Ovary (tissue), 9 donors: ENCODE results near the gene FSD1. TPM values are rescaled to one million over a fixed set of nuclear protein-coding genes. Genes with fewer than 3 reads are reported as not detected.

Source experiments
- DNase-seq, 5 donors: peaks; one replicate each; pipeline ENCODE4 v3.0.0-alpha.2; 2019 to 2020
- H3K27ac ChIP-seq, 2 donors: fragments of 200-600 bp; one replicate each; pipeline versions ENCODE4 v1.5.1 to v1.8.0; 2019 to 2022
- H3K27me3 ChIP-seq: fragments of 200-600 bp; one replicate; pipeline ENCODE4 v1.8.0; 2022
- H3K36me3 ChIP-seq: fragments of 200-600 bp; sonication (generic); one replicate; pipeline ENCODE4 v1.5.1; 2019
- H3K4me1 ChIP-seq: one replicate; pipeline ENCODE4 v1.8.1; 2013; ENCODE audit warnings: mild to moderate bottlenecking, moderate library complexity; ENCODE audit not compliant: insufficient read depth
- H3K4me3 ChIP-seq: fragments of 200-600 bp; sonication (generic); one replicate; pipeline ENCODE4 v1.5.1; 2017
- H3K9me3 ChIP-seq, 2 donors: fragments of 200-600 bp in 1 of 2; sonication (generic) in 1 of 2; one replicate each; pipeline versions ENCODE4 v1.5.1 to v1.8.1; 2013 to 2019; ENCODE audit warnings: mild to moderate bottlenecking in 1 of 2, moderate library complexity in 1 of 2
- EP300 ChIP-seq: sonication (generic); formaldehyde crosslinking; IDR thresholded peaks from one replicate; pipeline ENCODE4 v1.6.1; 2017; ENCODE audit warnings: antibody characterized with exemption
- POLR2A ChIP-seq: fragments of 450-650 bp; IDR thresholded peaks from one replicate; pipeline ENCODE4 v1.6.1; 2017; ENCODE audit warnings: antibody characterized with exemption, mild to moderate bottlenecking, moderate library complexity
- WGBS, 3 donors: extraction: QIAGEN DNeasy Blood & Tissue Kit in 1 of 3; methylation state at CpG; one replicate each; pipeline versions ENCODE4 v1.1.5 to v1.1.7; 2013 to 2017; 5-methylcytosine and 5-hydroxymethylcytosine counted together
- intact Hi-C, 4 donors: fragments of 100-400 bp; cut with DNase I; formaldehyde crosslinking; loops; one replicate each; pipeline versions ENCODE4 v1.11.0 to v1.15.1; 2022 to 2023
- polyA plus RNA-seq, 2 donors: library from polyadenylated mRNA; stranded (reverse); fragments of 200-250 nt in 1 of 2; fragments of 350-450 nt in 1 of 2; fragmentation: Illumina TruSeq in 1 of 2; extraction: RNeasy Lipid Tissue Mini Kit (QIAGEN cat#74804) in 1 of 2; gene quantifications; one replicate each; pipeline ENCODE4 v1.2.3, GENCODE V29; 2013 to 2014
- total RNA-seq, 7 donors: library from RNA; depleted of rRNA in 2 of 7; stranded (reverse); fragments of >200 nt in 2 of 7; fragmentation: NEBNext Ultra II Directional in 3 of 7; extraction: Animal tissue kit (Norgen Biotek cat#: 25700) in 3 of 7; gene quantifications; one replicate each; pipeline versions ENCODE4 v1.1.0 to v1.2.4, GENCODE V29; 2016 to 2023
- TF ChIP-seq, protein P1 (sequence below), 3 donors: fragments of 450-650 bp in 2 of 3; fragments of 200-600 bp in 1 of 3; IDR thresholded peaks; one replicate each; pipeline versions ENCODE4 v1.5.1 to v1.8.0; 2016 to 2022; ENCODE audit warnings: antibody characterized with exemption in 3 of 3, mild to moderate bottlenecking in 1 of 3
- donor health status: DM: no; HTN: no; CAD: no; lungs with moderate emphysema.
- donor health status: DM: no; HTN: no; CAD: no.
- donor health status: Bipolar disorder and iron deficiency.
- donor health status: DM: yes; HTN: yes; CAD: no.
- donor health status: DM: no; HTN: no; CAD: no.
- donor health status: DM: yes; HTN: yes; CAD: no.

The FSD1 gene
- total and polyA plus RNA-seq, 9 donors: 0.11 to 0.48 (median 0.18) TPM; not detected in 6

DNA sequence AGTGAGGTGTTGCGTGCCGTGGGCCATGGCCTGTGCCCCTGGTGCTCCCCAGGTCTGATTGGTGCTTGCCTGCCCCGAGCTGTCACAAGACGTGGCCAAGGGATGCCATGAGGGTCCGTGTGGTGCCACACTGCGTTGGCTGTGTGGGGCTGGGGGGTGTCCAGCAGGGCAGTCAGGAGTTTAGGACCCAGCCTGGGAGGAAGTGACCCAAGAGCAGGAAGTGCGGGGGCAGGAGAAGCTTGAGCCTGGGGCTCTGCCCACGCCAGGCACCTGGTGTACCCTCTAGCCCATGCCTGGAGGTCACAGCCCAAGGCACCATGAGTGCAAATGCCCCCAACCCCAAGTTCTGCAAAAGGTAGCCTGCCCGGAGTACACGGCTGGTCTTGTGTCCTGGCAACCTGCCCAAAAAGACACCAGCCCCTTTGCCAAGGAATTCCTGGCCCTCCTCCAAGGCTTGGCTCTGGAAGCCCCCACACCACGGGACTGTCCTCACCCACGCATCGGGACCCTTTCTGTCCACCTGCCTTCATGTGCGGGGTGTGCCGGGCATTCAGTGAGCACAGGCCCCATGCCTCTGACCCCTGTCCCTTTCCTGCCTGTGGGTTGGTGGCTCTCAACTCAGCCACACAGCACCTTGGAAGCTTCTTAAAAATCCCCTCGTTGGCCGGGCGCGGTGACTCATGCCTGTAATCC lies 63.9 kb downstream of the FSD1 start:
- intact Hi-C loops: no loop called here
- DNase-seq: peak in 2 of 5 donors; percentile 69 to 74

GRCh38 chr19:4369109-4369887 lies 64.9 kb downstream of the FSD1 start:
- peak in 1 of 5 donors; percentile 58 for DNase-seq
- H3K4me3 ChIP-seq: no peak overlapping the region
- no peaks in the 10 kb centered on the region for H3K27me3 ChIP-seq
- H3K36me3 ChIP-seq: no peaks in the 10 kb centered on the region
- 49 to 53% (median 52%) methylated on average over 22 to 25 of the region's 25 CpGs for WGBS, 3 donors
- intact Hi-C loops: no loop called here
- TF ChIP-seq EP300 (no peak), POLR2A (no peak)
- TF ChIP-seq, protein P1, sequence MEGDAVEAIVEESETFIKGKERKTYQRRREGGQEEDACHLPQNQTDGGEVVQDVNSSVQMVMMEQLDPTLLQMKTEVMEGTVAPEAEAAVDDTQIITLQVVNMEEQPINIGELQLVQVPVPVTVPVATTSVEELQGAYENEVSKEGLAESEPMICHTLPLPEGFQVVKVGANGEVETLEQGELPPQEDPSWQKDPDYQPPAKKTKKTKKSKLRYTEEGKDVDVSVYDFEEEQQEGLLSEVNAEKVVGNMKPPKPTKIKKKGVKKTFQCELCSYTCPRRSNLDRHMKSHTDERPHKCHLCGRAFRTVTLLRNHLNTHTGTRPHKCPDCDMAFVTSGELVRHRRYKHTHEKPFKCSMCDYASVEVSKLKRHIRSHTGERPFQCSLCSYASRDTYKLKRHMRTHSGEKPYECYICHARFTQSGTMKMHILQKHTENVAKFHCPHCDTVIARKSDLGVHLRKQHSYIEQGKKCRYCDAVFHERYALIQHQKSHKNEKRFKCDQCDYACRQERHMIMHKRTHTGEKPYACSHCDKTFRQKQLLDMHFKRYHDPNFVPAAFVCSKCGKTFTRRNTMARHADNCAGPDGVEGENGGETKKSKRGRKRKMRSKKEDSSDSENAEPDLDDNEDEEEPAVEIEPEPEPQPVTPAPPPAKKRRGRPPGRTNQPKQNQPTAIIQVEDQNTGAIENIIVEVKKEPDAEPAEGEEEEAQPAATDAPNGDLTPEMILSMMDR (IDR thresholded peaks at IDR 0.05): no peak
- no peaks in the 10 kb centered on the region for H3K9me3 ChIP-seq
- H3K27ac ChIP-seq: peak overlapping the region; percentile 4 to 59
- H3K4me1 ChIP-seq: peaks cover 37% of the 10 kb centered on the region

More for the DNA sequence above, 63.9 kb downstream of the FSD1 start:
- Histone ChIP-seq H3K9me3 (no peaks in the 10 kb centered on the region), H3K4me3 (no peak overlapping the region), H3K27me3 (no peaks in the 10 kb centered on the region), H3K4me1 (peaks cover 35% of the 10 kb centered on the region), H3K36me3 (no peaks in the 10 kb centered on the region), H3K27ac (peak overlapping the region; percentile 38 to 59)
- WGBS, 3 donors: 44 to 50% (median 48%) methylated on average over 19 of the region's 19 CpGs
- TF ChIP-seq, protein P1 (IDR thresholded peaks at IDR 0.05): no peak
- TF ChIP-seq POLR2A: no peak
- TF ChIP-seq EP300: no peak

GRCh38 chr19:4369888-4370260 lies 65.5 kb downstream of the FSD1 start:
- peak overlapping the region; percentile 4 to 59 for H3K27ac ChIP-seq
- peaks cover 43% of the 10 kb centered on the region for H3K4me1 ChIP-seq
- 43 to 68% (median 56%) methylated on average over 21 of the region's 21 CpGs for WGBS, 3 donors

GRCh38 chr19:4370418-4371041 lies 66.1 kb downstream of the FSD1 start:
- peak overlapping the region; percentile 4 to 59 for H3K27ac ChIP-seq
- intact Hi-C loops: no loop called here
- no peak overlapping the region for H3K4me3 ChIP-seq
- peak in 1 of 5 donors; percentile 33 for DNase-seq
- H3K36me3 ChIP-seq: no peaks in the 10 kb centered on the region
- TF ChIP-seq, protein P1 (IDR thresholded peaks at IDR 0.05): no peak
- TF ChIP-seq POLR2A (no peak), EP300 (no peak)
- no peaks in the 10 kb centered on the region for H3K27me3 ChIP-seq
- WGBS, 3 donors: 89 to 96% (median 95%) methylated on average over 15 of the region's 15 CpGs
- H3K9me3 ChIP-seq: no peaks in the 10 kb centered on the region
- peaks cover 50% of the 10 kb centered on the region for H3K4me1 ChIP-seq

More at GRCh38 chr19:4369888-4370260, 65.5 kb downstream of the FSD1 start:
- Histone ChIP-seq H3K9me3 (no peaks in the 10 kb centered on the region), H3K27me3 (no peaks in the 10 kb centered on the region), H3K4me3 (no peak overlapping the region), H3K36me3 (no peaks in the 10 kb centered on the region)
- DNase-seq: peak in 1 of 5 donors; percentile 59
- TF ChIP-seq POLR2A (no peak), EP300 (no peak)
- intact Hi-C loops: no loop called here
